ENCODE results near the gene KRTAP4-9.
"Not testable (repeated sequence)": the region's sequence is repeated elsewhere in the genome, so short reads cannot be mapped to it uniquely, and the experiment has no call there.

- not testable (repeated sequence) for TF ChIP-seq EZH2phosphoT487 (IDR thresholded peaks at IDR 0.05; ENCODE audit: borderline replicate concordance, low read length); CTCF (IDR thresholded peaks at IDR 0.05; ENCODE audit: low read depth, low read length, poor library complexity, severe bottlenecking)
These were observed 34.7 kb downstream of the KRTAP4-9 start for GRCh38 chr17:41139865-41140264.

All from DOHH2 (cell line).